ENCODE data around the gene PUM2.

The PUM2 gene

GRCh38 chr2:20334605-20335203 is 15.9 kb downstream of the PUM2 start:
- Histone ChIP-seq H3K9ac (ENCODE audit: insufficient read length, low read depth) (no peak overlapping the region), H3K27me3 (ENCODE audit: insufficient read depth, insufficient read length) (no peaks in the 10 kb centered on the region), H3K4me1 (ENCODE audit: insufficient read depth, insufficient read length) (peaks cover 3% of the 10 kb centered on the region), H3K4me3 (ENCODE audit: insufficient read length, low read depth) (no peak overlapping the region), H3K36me3 (ENCODE audit: insufficient read depth, insufficient read length, low read length) (peaks cover 11% of the 10 kb centered on the region), H3K9me3 (ENCODE audit: insufficient read depth, low read length) (no peaks in the 10 kb centered on the region)
- TF ChIP-seq SUZ12 (IDR thresholded peaks at IDR 0.05; ENCODE audit: extremely low read depth, insufficient read depth, insufficient read length) (no peak), ZNF274 (IDR thresholded peaks at IDR 0.05; ENCODE audit: low read depth, low read length) (no peak), YY1 (IDR thresholded peaks at IDR 0.05; ENCODE audit: insufficient read depth, insufficient read length) (no peak)
- no peak for DNase-seq (ENCODE audit: low read depth, low spot score)

- no peak for DNase-seq (ENCODE audit: low read depth, low spot score)
- H3K27me3 ChIP-seq (ENCODE audit: insufficient read depth, insufficient read length) = no peaks in the 10 kb centered on the region
- H3K4me3 ChIP-seq (ENCODE audit: insufficient read length, low read depth) = no peak overlapping the region
- H3K4me1 ChIP-seq (ENCODE audit: insufficient read depth, insufficient read length) = peaks cover 3% of the 10 kb centered on the region
- H3K36me3 ChIP-seq (ENCODE audit: insufficient read depth, insufficient read length, low read length) = peaks cover 11% of the 10 kb centered on the region
- TF ChIP-seq ZNF274 (IDR thresholded peaks at IDR 0.05; ENCODE audit: low read depth, low read length) (no peak), SUZ12 (IDR thresholded peaks at IDR 0.05; ENCODE audit: extremely low read depth, insufficient read depth, insufficient read length) (no peak), YY1 (IDR thresholded peaks at IDR 0.05; ENCODE audit: insufficient read depth, insufficient read length) (no peak)
- no peaks in the 10 kb centered on the region for H3K9me3 ChIP-seq (ENCODE audit: insufficient read depth, low read length)
- no peak overlapping the region for H3K9ac ChIP-seq (ENCODE audit: insufficient read length, low read depth)
These were observed 16.9 kb downstream of the PUM2 start for GRCh38 chr2:20333738-20334137.

GRCh38 chr2:20330192-20330591 is 20.5 kb downstream of the PUM2 start:
- Histone ChIP-seq H3K36me3 (ENCODE audit: insufficient read depth, insufficient read length, low read length) (peaks cover 11% of the 10 kb centered on the region), H3K4me1 (ENCODE audit: insufficient read depth, insufficient read length) (peaks cover 3% of the 10 kb centered on the region), H3K9ac (ENCODE audit: insufficient read length, low read depth) (no peak overlapping the region), H3K9me3 (ENCODE audit: insufficient read depth, low read length) (no peaks in the 10 kb centered on the region), H3K4me3 (ENCODE audit: insufficient read length, low read depth) (no peak overlapping the region), H3K27me3 (ENCODE audit: insufficient read depth, insufficient read length) (no peaks in the 10 kb centered on the region)
- no peak for TF ChIP-seq YY1 (IDR thresholded peaks at IDR 0.05; ENCODE audit: insufficient read depth, insufficient read length)
- TF ChIP-seq ZNF274 (IDR thresholded peaks at IDR 0.05; ENCODE audit: low read depth, low read length) = no peak
- TF ChIP-seq SUZ12 (IDR thresholded peaks at IDR 0.05; ENCODE audit: extremely low read depth, insufficient read depth, insufficient read length) = no peak
- no peak for DNase-seq (ENCODE audit: low read depth, low spot score)

GRCh38 chr2:20327370-20327769 is 23.3 kb downstream of the PUM2 start:
- Histone ChIP-seq H3K36me3 (ENCODE audit: insufficient read depth, insufficient read length, low read length) (peaks cover 24% of the 10 kb centered on the region), H3K27me3 (ENCODE audit: insufficient read depth, insufficient read length) (no peaks in the 10 kb centered on the region), H3K9ac (ENCODE audit: insufficient read length, low read depth) (no peak overlapping the region), H3K9me3 (ENCODE audit: insufficient read depth, low read length) (no peaks in the 10 kb centered on the region), H3K4me1 (ENCODE audit: insufficient read depth, insufficient read length) (peaks cover 3% of the 10 kb centered on the region), H3K4me3 (ENCODE audit: insufficient read length, low read depth) (no peak overlapping the region)
- DNase-seq (ENCODE audit: low read depth, low spot score) = no peak
- TF ChIP-seq ZNF274 (IDR thresholded peaks at IDR 0.05; ENCODE audit: low read depth, low read length) (no peak), SUZ12 (IDR thresholded peaks at IDR 0.05; ENCODE audit: extremely low read depth, insufficient read depth, insufficient read length) (no peak), YY1 (IDR thresholded peaks at IDR 0.05; ENCODE audit: insufficient read depth, insufficient read length) (no peak)

GRCh38 chr2:20326163-20326780 is 24.4 kb downstream of the PUM2 start:
- no peaks in the 10 kb centered on the region for H3K9me3 ChIP-seq (ENCODE audit: insufficient read depth, low read length)
- H3K4me3 ChIP-seq (ENCODE audit: insufficient read length, low read depth) = no peak overlapping the region
- peak; percentile 23 for DNase-seq (ENCODE audit: low read depth, low spot score)
- peaks cover 25% of the 10 kb centered on the region for H3K36me3 ChIP-seq (ENCODE audit: insufficient read depth, insufficient read length, low read length)
- H3K9ac ChIP-seq (ENCODE audit: insufficient read length, low read depth) = no peak overlapping the region
- peaks cover 3% of the 10 kb centered on the region for H3K4me1 ChIP-seq (ENCODE audit: insufficient read depth, insufficient read length)
- TF ChIP-seq ZNF274 (IDR thresholded peaks at IDR 0.05; ENCODE audit: low read depth, low read length) = no peak
- TF ChIP-seq SUZ12 (IDR thresholded peaks at IDR 0.05; ENCODE audit: extremely low read depth, insufficient read depth, insufficient read length) = no peak
- no peak for TF ChIP-seq YY1 (IDR thresholded peaks at IDR 0.05; ENCODE audit: insufficient read depth, insufficient read length)
- H3K27me3 ChIP-seq (ENCODE audit: insufficient read depth, insufficient read length) = no peaks in the 10 kb centered on the region

GRCh38 chr2:20322527-20323300 is 27.9 kb downstream of the PUM2 start:
- no peaks in the 10 kb centered on the region for H3K27me3 ChIP-seq (ENCODE audit: insufficient read depth, insufficient read length)
- TF ChIP-seq YY1 (IDR thresholded peaks at IDR 0.05; ENCODE audit: insufficient read depth, insufficient read length) (no peak), SUZ12 (IDR thresholded peaks at IDR 0.05; ENCODE audit: extremely low read depth, insufficient read depth, insufficient read length) (no peak), ZNF274 (IDR thresholded peaks at IDR 0.05; ENCODE audit: low read depth, low read length) (no peak)
- peaks cover 41% of the 10 kb centered on the region for H3K36me3 ChIP-seq (ENCODE audit: insufficient read depth, insufficient read length, low read length)
- no peaks in the 10 kb centered on the region for H3K4me1 ChIP-seq (ENCODE audit: insufficient read depth, insufficient read length)
- no peak for DNase-seq (ENCODE audit: low read depth, low spot score)
- no peak overlapping the region for H3K9ac ChIP-seq (ENCODE audit: insufficient read length, low read depth)
- no peaks in the 10 kb centered on the region for H3K9me3 ChIP-seq (ENCODE audit: insufficient read depth, low read length)
- no peak overlapping the region for H3K4me3 ChIP-seq (ENCODE audit: insufficient read length, low read depth)

- H3K9me3 ChIP-seq (ENCODE audit: insufficient read depth, low read length) = no peaks in the 10 kb centered on the region
- peaks cover 50% of the 10 kb centered on the region for H3K36me3 ChIP-seq (ENCODE audit: insufficient read depth, insufficient read length, low read length)
- no peak overlapping the region for H3K4me3 ChIP-seq (ENCODE audit: insufficient read length, low read depth)
- TF ChIP-seq SUZ12 (IDR thresholded peaks at IDR 0.05; ENCODE audit: extremely low read depth, insufficient read depth, insufficient read length) (no peak), ZNF274 (IDR thresholded peaks at IDR 0.05; ENCODE audit: low read depth, low read length) (no peak), YY1 (IDR thresholded peaks at IDR 0.05; ENCODE audit: insufficient read depth, insufficient read length) (no peak)
- H3K9ac ChIP-seq (ENCODE audit: insufficient read length, low read depth) = no peak overlapping the region
- no peak for DNase-seq (ENCODE audit: low read depth, low spot score)
- no peaks in the 10 kb centered on the region for H3K4me1 ChIP-seq (ENCODE audit: insufficient read depth, insufficient read length)
- H3K27me3 ChIP-seq (ENCODE audit: insufficient read depth, insufficient read length) = no peaks in the 10 kb centered on the region
These were observed 33.0 kb downstream of the PUM2 start for GRCh38 chr2:20317690-20318089.
